ENCODE results near the gene SH3RF2. TPM values are rescaled to one million over a fixed set of nuclear protein-coding genes. Genes with fewer than 3 reads are reported as not detected.

SH3RF2 gene
- total RNA-seq, 2 experiments from 2014 or later, result 0.38 to 0.48 TPM

DNA sequence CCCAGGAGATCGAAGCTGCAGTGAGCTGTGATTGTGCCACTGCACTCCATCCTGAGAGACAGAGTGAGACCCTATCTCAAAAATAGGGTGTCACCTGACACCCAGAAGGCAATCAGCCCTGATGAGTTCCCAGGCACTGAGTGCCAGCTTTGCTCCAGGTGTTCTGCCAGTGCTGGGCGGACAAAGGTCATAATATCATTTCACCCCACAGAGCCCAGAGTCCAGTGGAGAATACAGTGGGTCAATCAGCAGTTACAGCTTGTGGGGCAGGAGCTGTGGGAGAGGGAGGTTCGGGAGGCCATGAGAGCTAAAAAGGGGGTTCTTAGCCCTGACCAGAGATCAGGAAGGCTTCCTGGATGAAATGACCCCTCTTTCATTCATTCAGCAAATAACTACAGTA lies 24.4 kb upstream of the SH3RF2 start:
- no peaks in the 10 kb centered on the region for H3K9me3 Mint-ChIP-seq
- POLR2A ChIA-PET, result no interaction called here
- no peak overlapping the region for H3K4me3 Mint-ChIP-seq
- no peak overlapping the region for H3K27ac Mint-ChIP-seq
- no peak for DNase-seq
- no peaks in the 10 kb centered on the region for H3K36me3 Mint-ChIP-seq (ENCODE audit: low read depth)
- no peaks in the 10 kb centered on the region for H3K4me1 Mint-ChIP-seq
- CTCF ChIA-PET, result no interaction called here
- H3K27me3 Mint-ChIP-seq, result peaks cover 12% of the 10 kb centered on the region

DNA sequence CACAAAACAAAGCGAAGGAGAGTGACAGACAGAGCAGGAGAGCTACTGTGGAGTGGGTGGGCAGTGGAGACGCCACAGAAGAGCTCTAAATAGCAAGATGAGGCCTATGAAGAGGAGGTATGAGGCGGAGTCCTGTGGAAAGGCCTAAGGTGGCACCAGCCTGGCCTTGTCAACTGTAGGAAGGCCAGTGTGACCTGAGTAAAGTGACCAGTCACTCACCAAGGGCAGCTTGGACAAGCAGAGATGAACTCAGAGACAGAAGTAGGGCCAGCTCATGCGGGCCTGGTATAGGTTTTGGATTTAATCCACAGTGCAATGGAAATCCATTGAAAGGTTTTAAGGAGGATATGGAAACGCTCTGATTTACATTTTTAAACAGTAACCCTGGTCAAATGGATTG lies 23.8 kb upstream of the SH3RF2 start:
- Mint-ChIP-seq H3K4me1 (no peaks in the 10 kb centered on the region), H3K4me3 (no peak overlapping the region), H3K9me3 (no peaks in the 10 kb centered on the region), H3K36me3 (ENCODE audit: low read depth) (no peaks in the 10 kb centered on the region), H3K27me3 (peaks cover 16% of the 10 kb centered on the region), H3K27ac (no peak overlapping the region)
- POLR2A ChIA-PET, result no interaction called here
- DNase-seq, result no peak
- CTCF ChIA-PET, result no interaction called here

- DNase-seq, result no peak
- H3K27ac Mint-ChIP-seq, result no peak overlapping the region
- POLR2A ChIA-PET, result no interaction called here
- CTCF ChIA-PET, result no interaction called here
- H3K4me3 Mint-ChIP-seq, result no peak overlapping the region
- no peaks in the 10 kb centered on the region for H3K36me3 Mint-ChIP-seq (ENCODE audit: low read depth)
- H3K9me3 Mint-ChIP-seq, result no peaks in the 10 kb centered on the region
- peaks cover 16% of the 10 kb centered on the region for H3K27me3 Mint-ChIP-seq
- H3K4me1 Mint-ChIP-seq, result no peaks in the 10 kb centered on the region
Measured at GRCh38 chr5:145913701-145914100, 22.7 kb upstream of the SH3RF2 start.

GRCh38 chr5:145915970-145916638 lies 20.3 kb upstream of the SH3RF2 start:
- CTCF ChIA-PET, result interaction anchor here (0.5 kb wide), 1 partner anchor 364 kb away, joined by 6 read pairs; no protein-coding TSS in a partner anchor
- DNase-seq, result no peak
- POLR2A ChIA-PET, result no interaction called here

DNA sequence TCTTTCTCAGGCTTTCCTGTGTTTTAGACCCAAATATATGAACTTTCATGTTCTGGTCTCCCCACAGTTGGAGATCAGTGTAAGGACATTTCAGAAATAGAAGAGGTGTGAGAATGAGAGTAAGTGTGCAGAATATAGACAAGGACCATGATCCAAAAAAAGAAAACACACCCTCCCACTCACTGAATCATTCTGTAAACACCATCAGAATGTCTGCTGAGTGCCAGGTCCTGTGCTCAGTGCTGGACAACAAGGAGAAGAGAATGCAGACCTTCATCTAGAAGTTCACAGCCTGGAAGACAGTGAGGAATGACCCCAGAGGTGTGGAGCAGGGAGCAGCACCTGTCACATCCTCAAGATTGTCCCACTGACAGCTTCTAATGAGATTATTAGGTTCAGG lies 19.1 kb upstream of the SH3RF2 start:
- Mint-ChIP-seq H3K9me3 (no peaks in the 10 kb centered on the region), H3K4me1 (no peaks in the 10 kb centered on the region), H3K4me3 (no peak overlapping the region)

More at GRCh38 chr5:145915970-145916638, 20.3 kb upstream of the SH3RF2 start:
- H3K27me3 Mint-ChIP-seq, result peaks cover 9% of the 10 kb centered on the region
- H3K27ac Mint-ChIP-seq, result no peak overlapping the region
- H3K9me3 Mint-ChIP-seq, result no peaks in the 10 kb centered on the region
- no peaks in the 10 kb centered on the region for H3K4me1 Mint-ChIP-seq
- H3K36me3 Mint-ChIP-seq (ENCODE audit: low read depth), result no peaks in the 10 kb centered on the region
- H3K4me3 Mint-ChIP-seq, result no peak overlapping the region

GRCh38 chr5:145918397-145918796 lies 18.0 kb upstream of the SH3RF2 start:
- Mint-ChIP-seq H3K9me3 (no peaks in the 10 kb centered on the region), H3K27me3 (peaks cover 9% of the 10 kb centered on the region), H3K4me1 (no peaks in the 10 kb centered on the region), H3K36me3 (ENCODE audit: low read depth) (no peaks in the 10 kb centered on the region), H3K27ac (no peak overlapping the region), H3K4me3 (no peak overlapping the region)
- POLR2A ChIA-PET, result no interaction called here
- DNase-seq, result no peak
- CTCF ChIA-PET, result interaction anchor here (0.9 kb wide), 1 partner anchor 9 kb away, joined by 3 read pairs; no protein-coding TSS in a partner anchor

More for the DNA sequence above, 19.1 kb upstream of the SH3RF2 start:
- ChIA-PET POLR2A (no interaction called here), CTCF (no interaction called here)
- Mint-ChIP-seq H3K27me3 (peaks cover 11% of the 10 kb centered on the region), H3K36me3 (ENCODE audit: low read depth) (no peaks in the 10 kb centered on the region), H3K27ac (no peak overlapping the region)
- DNase-seq, result no peak

GRCh38 chr5:145919413-145919812 lies 17.0 kb upstream of the SH3RF2 start:
- POLR2A ChIA-PET, result no interaction called here
- H3K4me3 Mint-ChIP-seq, result no peak overlapping the region
- H3K36me3 Mint-ChIP-seq (ENCODE audit: low read depth), result no peaks in the 10 kb centered on the region
- no peaks in the 10 kb centered on the region for H3K9me3 Mint-ChIP-seq
- CTCF ChIA-PET, result no interaction called here
- H3K27ac Mint-ChIP-seq, result no peak overlapping the region
- no peak for DNase-seq
- H3K27me3 Mint-ChIP-seq, result peaks cover 9% of the 10 kb centered on the region
- H3K4me1 Mint-ChIP-seq, result no peaks in the 10 kb centered on the region

- ChIA-PET CTCF (interaction anchor here (0.5 kb wide), 1 partner anchor 1906 kb away, joined by 4 read pairs; no protein-coding TSS in a partner anchor), POLR2A (no interaction called here)
- Mint-ChIP-seq H3K9me3 (no peaks in the 10 kb centered on the region), H3K27ac (no peak overlapping the region), H3K4me3 (no peak overlapping the region), H3K36me3 (ENCODE audit: low read depth) (no peaks in the 10 kb centered on the region), H3K27me3 (peaks cover 9% of the 10 kb centered on the region), H3K4me1 (peaks cover under 1% of the 10 kb centered on the region)
- no peak for DNase-seq
Measured at GRCh38 chr5:145920542-145921210, 15.7 kb upstream of the SH3RF2 start.

- Mint-ChIP-seq H3K27ac (no peak overlapping the region), H3K36me3 (ENCODE audit: low read depth) (no peaks in the 10 kb centered on the region), H3K4me3 (no peak overlapping the region), H3K9me3 (no peaks in the 10 kb centered on the region), H3K4me1 (peaks cover 3% of the 10 kb centered on the region), H3K27me3 (peaks cover 9% of the 10 kb centered on the region)
- ChIA-PET POLR2A (no interaction called here), CTCF (no interaction called here)
- no peak for DNase-seq
Measured at GRCh38 chr5:145921211-145921610, 15.2 kb upstream of the SH3RF2 start.

GRCh38 chr5:145922059-145922458 lies 14.3 kb upstream of the SH3RF2 start:
- H3K9me3 Mint-ChIP-seq, result no peaks in the 10 kb centered on the region
- H3K4me1 Mint-ChIP-seq, result peaks cover 3% of the 10 kb centered on the region
- ChIA-PET CTCF (no interaction called here), POLR2A (no interaction called here)
- H3K27me3 Mint-ChIP-seq, result peaks cover 6% of the 10 kb centered on the region
- H3K4me3 Mint-ChIP-seq, result no peak overlapping the region
- no peak for DNase-seq
- H3K27ac Mint-ChIP-seq, result no peak overlapping the region
- H3K36me3 Mint-ChIP-seq (ENCODE audit: low read depth), result no peaks in the 10 kb centered on the region

- Mint-ChIP-seq H3K4me3 (no peak overlapping the region), H3K36me3 (ENCODE audit: low read depth) (no peaks in the 10 kb centered on the region), H3K4me1 (peaks cover 3% of the 10 kb centered on the region), H3K9me3 (no peaks in the 10 kb centered on the region), H3K27me3 (peaks cover 3% of the 10 kb centered on the region), H3K27ac (no peak overlapping the region)
- DNase-seq, result no peak
- ChIA-PET POLR2A (no interaction called here), CTCF (no interaction called here)
Measured at GRCh38 chr5:145923405-145923804, 13.0 kb upstream of the SH3RF2 start.

DNA sequence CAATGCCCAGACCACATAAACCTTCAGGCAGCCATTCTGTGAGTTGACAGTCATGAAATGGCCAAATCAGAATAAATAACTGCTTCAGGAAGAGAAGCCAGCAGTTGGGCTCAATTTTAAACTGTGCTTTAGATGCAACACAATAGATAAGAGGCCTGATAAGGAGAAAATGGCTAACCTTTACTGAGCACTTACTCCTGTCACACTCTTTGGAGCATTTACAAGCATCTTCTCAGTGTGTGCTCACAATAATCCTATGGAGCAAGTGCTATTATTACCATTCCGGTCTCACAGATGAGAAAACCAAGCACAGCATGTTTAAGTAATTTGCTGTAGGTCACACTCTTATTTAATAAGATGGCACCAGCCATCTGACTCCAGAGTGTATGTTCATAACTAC lies 11.5 kb upstream of the SH3RF2 start:
- ChIA-PET CTCF (no interaction called here), POLR2A (no interaction called here)
- DNase-seq, result no peak
- Mint-ChIP-seq H3K36me3 (ENCODE audit: low read depth) (no peaks in the 10 kb centered on the region), H3K9me3 (no peaks in the 10 kb centered on the region), H3K4me1 (peaks cover 3% of the 10 kb centered on the region), H3K27ac (no peak overlapping the region), H3K27me3 (peaks cover 6% of the 10 kb centered on the region), H3K4me3 (no peak overlapping the region)

GRCh38 chr5:145925353-145925752 lies 11.0 kb upstream of the SH3RF2 start:
- Mint-ChIP-seq H3K27ac (no peak overlapping the region), H3K9me3 (no peaks in the 10 kb centered on the region), H3K36me3 (ENCODE audit: low read depth) (no peaks in the 10 kb centered on the region), H3K4me1 (peaks cover 3% of the 10 kb centered on the region), H3K4me3 (no peak overlapping the region), H3K27me3 (peaks cover 6% of the 10 kb centered on the region)
- POLR2A ChIA-PET, result no interaction called here
- CTCF ChIA-PET, result no interaction called here
- no peak for DNase-seq

GRCh38 chr5:145925803-145926202 lies 10.6 kb upstream of the SH3RF2 start:
- Mint-ChIP-seq H3K27me3 (peaks cover 9% of the 10 kb centered on the region), H3K4me1 (peaks cover 3% of the 10 kb centered on the region), H3K27ac (no peak overlapping the region), H3K36me3 (ENCODE audit: low read depth) (no peaks in the 10 kb centered on the region), H3K9me3 (no peaks in the 10 kb centered on the region), H3K4me3 (no peak overlapping the region)
- DNase-seq, result no peak
- CTCF ChIA-PET, result no interaction called here
- POLR2A ChIA-PET, result no interaction called here

Measured in activated CD4-positive, alpha-beta memory T cell treated with anti-CD3 and anti-CD28 coated beads, Interleukin-2, amount 10 ng/mL, durations not matched to agents 7 days and 5 days (primary cell).